ENCODE results near the gene BTN2A1.
"Not testable (repeated sequence)": the region's sequence is repeated elsewhere in the genome, so short reads cannot be mapped to it uniquely, and the experiment has no call there.

BTN2A1 gene

GRCh38 chr6:26433680-26434079 lies 24.1 kb upstream of the BTN2A1 start:
- not testable (repeated sequence) for DNase-seq

DNA sequence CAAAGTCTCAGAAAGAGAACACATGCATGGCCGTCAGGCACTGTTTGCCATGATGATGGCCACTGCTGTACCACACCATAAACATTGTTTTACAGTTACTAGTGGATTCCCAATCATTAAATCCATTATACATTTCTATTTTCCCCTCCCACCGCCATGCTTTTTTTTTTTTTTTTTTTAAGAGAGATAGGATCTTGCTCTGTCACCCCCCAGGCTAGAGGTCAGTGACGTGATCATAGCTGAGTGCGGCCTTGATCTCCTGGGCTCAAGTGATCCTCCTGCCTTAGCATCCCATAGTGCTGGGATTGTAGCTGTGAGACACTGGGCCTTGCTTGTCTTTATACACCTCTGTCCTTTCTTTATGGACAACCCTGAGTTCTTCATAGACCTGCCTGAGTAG lies 21.7 kb upstream of the BTN2A1 start:
- DNase-seq = no peak

DNA sequence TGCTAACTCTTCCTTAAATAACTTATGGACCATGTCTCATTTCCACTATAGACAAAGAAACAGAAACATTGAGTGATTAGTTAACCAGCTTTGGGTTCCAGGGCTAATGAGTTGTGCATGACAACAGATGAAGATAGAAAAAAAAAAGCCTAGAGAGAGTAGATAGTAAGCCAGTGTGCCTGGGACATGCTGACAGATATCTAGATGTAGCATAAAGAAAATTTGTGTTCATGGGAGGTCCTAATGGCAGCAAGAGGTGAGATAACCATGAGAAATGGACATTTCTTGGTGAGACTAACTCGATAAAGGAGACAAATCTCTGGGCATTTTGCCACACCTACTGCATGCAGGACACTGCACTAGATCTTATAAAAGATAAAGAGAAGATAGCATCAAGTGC lies 20.2 kb upstream of the BTN2A1 start:
- DNase-seq = no peak

DNA sequence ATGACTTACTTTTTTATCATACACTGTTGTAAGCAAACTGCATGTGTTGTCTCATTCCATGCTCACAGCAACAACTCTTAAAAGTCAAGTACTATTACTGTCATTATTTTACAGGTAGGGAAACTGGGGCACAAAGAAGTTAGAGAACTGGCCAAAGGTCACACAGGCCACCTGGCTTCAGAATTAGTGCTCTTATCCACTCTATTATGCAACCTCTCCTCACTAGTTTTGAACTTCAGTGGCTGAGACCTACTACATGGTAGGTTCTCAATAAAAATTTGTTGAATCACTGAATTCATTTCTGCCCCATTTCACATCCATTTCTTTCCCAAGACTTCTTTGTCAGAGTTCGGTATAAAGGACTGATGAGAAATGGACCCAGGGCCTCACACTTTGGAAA lies 19.8 kb upstream of the BTN2A1 start:
- DNase-seq = no peak

DNA sequence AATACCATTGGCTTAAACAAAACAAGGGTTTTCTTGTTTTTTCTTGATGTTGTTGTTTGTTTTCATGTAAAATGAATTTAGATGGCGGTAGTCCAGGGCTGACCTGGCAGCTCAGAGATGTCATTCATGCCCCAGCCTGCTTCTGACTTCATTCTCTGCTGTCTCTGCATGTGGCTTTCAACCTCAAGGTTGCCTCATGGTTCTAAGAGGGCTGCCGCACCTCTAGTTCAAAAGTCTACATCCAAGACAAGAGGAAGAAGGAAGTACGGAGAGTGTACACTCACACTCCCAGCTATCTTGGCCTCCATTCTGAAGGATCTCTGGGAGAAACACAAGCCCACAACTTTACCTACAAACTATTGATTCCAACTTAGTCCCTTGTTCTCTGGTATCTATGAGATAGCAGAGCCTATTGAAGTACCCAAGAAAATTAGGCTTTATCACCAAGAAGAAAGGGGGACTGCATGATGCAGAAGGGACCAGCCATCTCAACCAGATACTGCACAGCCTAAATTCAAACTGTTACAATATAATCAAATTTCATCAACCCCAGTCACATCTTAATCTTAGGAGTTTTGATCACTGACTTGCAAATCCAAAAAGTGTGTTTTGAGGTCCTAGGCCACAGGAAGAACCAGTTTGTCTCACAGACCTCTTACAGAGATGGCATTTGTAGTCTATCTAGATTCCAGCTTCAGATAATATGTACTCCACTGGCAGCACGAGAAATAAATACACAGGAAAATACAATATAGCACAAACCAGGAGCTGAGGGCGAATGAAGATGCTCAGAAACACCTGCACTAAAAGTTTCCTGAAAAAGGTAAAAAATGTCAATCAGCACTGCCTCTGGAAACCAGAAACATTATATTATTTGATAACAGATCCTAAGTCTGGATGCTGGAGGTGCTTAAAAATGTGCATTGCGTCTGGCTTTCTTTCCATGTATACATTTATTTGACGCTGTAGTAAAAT lies 18.3 kb upstream of the BTN2A1 start:
- no peak for DNase-seq

DNA sequence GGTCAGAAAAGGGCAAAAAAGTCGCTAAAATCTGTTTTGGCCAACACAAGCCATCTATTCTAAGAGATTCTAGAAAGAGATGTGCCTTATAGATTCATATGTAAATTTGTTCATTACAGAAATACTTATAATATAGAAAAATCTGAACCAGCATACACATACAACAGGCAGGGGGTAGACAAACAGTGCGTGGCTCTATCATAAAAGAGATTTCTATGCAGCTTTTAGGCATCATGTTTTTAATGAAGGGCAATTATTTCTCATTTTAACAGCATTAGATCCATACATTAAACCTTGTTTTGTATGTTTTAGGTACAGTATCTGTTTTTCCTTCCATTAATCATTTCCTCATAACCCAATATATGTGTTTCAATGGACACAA lies 16.8 kb upstream of the BTN2A1 start:
- no peak for DNase-seq

GRCh38 chr6:26441977-26442376 lies 15.8 kb upstream of the BTN2A1 start:
- DNase-seq = no peak

DNA sequence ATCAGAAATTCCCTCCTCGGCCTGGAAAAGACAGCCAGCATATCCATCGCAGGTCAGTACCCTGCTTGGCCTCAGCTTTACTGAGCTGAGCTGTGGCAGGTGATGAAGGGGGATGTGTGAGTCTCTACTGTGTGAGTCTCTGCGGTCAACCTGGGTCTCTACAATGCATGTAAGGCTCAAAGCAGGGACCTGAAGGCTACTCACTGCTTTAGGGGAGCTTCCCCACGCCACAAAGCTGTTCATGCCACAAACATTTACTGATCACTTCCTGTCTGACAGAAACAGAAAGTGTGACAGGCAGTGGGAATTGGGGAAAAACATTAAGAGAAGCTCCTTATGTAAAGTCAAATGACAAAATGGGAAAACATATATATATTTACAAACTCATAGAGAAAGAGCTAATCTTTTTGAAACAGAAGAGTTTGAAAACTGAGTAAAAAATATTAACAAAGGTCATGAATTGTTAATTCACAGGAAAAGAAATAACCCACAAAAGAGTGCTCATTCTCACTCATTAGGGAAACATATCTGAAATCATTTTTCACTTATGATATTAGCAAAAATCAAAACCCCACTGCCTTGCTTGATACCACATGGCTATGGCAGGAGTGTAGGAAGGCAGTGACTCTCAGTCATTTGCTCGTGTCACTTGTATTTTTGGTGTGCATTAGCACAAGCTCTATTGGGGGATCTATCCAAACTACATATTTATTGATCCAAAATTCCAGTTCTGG lies 11.7 kb upstream of the BTN2A1 start:
- peak; percentile 50 to 64 for DNase-seq

DNA sequence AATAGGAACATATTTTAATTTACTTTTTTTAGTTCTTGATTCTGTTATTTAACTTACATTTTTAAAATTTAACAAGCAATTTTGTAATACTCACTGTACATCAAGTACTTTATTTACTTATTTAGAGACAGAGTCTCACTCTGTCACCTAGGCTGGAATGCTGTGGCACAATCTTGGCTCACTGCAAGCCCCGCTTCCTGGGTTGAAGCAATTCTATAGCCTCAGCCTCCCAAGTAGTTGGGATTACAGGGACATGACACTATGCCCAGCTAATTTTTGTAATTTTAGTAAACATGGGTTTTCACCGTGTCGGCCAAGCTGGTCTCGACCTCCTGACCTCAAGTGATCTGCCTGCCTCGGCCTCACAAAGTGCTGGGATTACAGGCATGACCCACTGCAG lies 10.5 kb upstream of the BTN2A1 start:
- no peak for DNase-seq

DNA sequence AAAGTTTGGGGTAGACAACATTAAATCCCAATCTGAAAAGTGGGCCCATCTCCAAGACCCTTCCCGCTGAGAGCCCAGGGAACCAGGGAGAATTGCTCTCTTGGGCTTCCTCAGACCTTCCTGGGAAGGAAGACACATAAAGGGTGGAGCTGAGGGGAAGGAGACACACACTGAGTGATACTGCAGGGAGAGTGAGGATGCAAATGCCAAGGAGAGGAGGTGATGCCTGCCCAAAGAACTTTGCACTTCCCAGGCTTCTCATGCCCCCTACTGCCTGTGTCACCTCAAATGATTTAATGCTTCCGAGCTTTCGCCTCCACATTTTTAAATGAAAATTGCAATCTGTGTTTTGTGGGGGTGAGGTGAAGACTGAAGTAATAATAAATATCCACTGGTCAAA lies 7.5 kb upstream of the BTN2A1 start:
- no peak for DNase-seq

DNA sequence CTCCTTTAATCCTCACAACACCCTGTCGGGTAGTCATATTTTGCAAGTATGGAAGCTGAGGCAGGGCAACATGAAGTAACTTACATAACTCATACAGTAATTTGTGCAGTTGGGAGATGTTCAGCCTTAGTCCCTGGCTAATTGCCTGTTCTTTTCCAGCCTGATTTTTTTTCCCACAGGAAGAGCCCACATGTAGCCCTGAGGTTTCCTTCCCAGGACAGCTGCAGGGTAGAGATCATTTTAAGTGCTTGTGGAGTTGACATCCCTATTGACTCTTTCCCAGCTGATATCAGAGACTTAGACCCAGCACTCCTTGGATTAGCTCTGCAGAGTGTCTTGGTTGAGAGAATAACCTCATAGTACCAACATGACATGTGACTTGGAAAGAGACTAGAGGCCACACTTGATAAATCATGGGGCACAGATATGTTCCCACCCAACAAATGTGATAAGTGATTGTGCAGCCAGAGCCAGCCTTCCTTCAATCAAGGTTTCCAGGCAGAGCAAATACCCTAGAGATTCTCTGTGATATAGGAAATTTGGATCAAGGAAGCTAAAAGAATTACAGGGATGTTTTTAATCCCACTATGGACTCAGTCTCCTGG lies 5.0 kb upstream of the BTN2A1 start:
- DNase-seq = no peak

DNA sequence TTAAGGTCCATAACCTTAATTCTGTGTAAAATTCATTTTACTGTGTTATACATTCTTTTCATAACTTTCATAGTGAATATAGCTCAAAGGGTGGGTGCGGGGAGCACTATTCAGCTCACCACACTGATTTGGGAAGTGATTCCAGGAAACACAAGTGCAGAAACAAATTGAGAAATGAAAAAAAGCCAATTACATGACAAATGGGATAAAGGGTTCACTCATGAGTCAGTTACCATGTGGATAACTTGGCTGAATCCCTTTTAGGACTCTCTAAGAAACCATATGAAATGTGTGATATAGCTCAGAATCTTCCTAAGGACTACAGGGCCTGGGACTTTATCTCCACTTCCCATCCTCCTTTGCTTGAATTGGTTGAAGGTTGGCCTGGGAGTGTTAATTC lies 3.1 kb upstream of the BTN2A1 start:
- no peak for DNase-seq

GRCh38 chr6:26455357-26455970 lies 2.3 kb upstream of the BTN2A1 start:
- DNase-seq = no peak

- peak in 1 of 2 experiments; percentile 29 for DNase-seq
Measured at GRCh38 chr6:26457264-26457805, 420 bp upstream of the BTN2A1 start.

- no peak for DNase-seq
Measured at GRCh38 chr6:26459023-26459810, 1.5 kb downstream of the BTN2A1 start.

DNA sequence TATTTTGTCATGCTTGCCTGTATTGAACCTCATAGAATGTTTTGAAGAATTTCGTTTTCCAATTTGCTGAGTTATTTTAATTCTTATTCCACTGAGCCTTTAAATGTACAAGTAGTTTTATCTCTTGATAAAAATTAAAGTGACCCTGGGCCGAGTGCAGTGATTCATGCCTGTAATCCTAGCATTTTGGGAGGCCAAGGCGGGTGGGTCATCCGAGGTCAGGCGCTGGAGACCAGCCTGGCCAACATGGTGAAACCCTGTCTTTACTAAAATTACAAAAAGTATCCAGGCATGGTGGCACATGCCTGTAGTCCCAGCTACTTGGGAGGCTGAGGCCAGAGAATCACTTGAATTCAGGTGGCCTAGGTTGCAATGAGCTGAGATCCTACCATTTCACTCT lies 3.6 kb downstream of the BTN2A1 start:
- not testable (repeated sequence) for DNase-seq

DNA sequence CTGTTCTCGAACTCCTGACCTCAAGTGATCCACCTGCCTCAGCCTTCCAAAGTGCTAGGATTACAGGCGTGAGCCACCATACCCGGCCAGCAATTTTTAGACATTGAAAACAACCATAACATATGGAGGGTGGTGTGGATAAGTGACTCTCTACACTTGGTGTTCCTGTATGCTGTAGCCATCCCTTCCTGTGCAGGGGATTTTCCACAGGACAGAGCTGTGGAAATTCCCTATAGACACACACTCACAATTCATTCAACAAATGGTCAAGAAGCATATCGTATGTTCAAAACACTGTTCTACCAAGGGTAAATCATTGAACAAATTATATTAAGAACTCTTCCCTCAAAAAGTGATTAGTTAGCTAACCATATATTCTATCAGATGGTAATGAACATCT lies 6.3 kb downstream of the BTN2A1 start:
- no peak for DNase-seq

DNA sequence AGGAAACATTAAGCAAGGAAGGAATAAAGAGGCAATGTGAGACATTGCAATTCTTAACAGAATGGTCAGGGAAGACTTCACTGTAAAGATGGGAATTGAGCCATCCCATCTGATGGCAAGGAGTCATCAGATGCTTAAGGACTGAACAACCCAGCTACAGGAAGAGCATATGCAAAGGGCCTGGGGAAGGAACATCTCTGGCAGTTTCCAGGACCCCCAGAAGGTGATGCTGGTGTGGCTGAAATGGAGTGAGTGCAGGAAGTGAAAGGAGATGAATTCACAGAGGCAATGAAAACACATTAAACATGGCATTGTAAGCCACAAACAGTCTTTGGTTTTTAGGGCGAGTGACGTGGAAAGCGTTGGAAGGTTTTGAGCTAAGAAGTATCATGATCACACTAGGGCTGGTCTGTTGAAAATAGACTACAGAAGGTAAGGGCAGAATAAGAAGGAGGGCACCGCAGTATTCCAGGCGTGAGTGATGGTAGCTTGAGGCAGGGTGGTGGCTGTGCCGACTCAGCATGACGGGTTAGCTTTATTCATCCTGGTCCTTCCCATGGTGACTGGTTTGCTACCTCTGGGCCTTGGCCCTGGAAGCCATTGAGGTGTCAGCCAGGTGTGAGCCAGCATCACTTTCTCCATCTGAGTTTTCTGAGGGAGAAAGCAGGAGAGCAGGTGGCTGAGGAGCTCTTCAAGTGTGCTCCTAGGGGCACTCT lies 6.8 kb downstream of the BTN2A1 start:
- DNase-seq = no peak

- no peak for DNase-seq
Measured at GRCh38 chr6:26465776-26466175, 8.0 kb downstream of the BTN2A1 start.

GRCh38 chr6:26468829-26469228 lies 11.1 kb downstream of the BTN2A1 start:
- no peak for DNase-seq

GRCh38 chr6:26470643-26471042 lies 12.9 kb downstream of the BTN2A1 start:
- no peak for DNase-seq
